Vagina (tissue), 2 donors: Measurements from ENCODE around the gene ARID1B.

Experiments used
- CTCF ChIP-seq, 3 experiments: fragments of 450-650 bp in 2 of 3; fragments of 200-600 bp in 1 of 3; sonication (generic) in 1 of 3; IDR thresholded peaks; one replicate each; pipeline ENCODE4 v1.5.1; 2017 to 2019; ENCODE audit warnings: antibody characterized with exemption in 3 of 3, mild to moderate bottlenecking in 2 of 3, moderate library complexity in 2 of 3
- POLR2A ChIP-seq, 2 donors: fragments of 450-650 bp; IDR thresholded peaks; one replicate each; pipeline ENCODE4 v1.6.1; 2017; ENCODE audit warnings: antibody characterized with exemption in 2 of 2, mild to moderate bottlenecking in 2 of 2, moderate library complexity in 2 of 2

- TF ChIP-seq CTCF (IDR thresholded peaks at IDR 0.05) (no peak), POLR2A (IDR thresholded peaks at IDR 0.05) (no peak)
Observed at GRCh38 chr6:157148391-157149323, 371.5 kb downstream of the ARID1B start.
